C4-2B (cell line): ENCODE measurements around the gene CTIF.

ENCODE experiments used
- CTCF ChIP-seq: fragments of 450-650 bp; conservative IDR thresholded peaks from 2 replicates; pipeline ENCODE4 v1.5.1; 2017; ENCODE audit warnings: mild to moderate bottlenecking
- ZFX ChIP-seq: fragments of 450-650 bp; IDR thresholded peaks from 2 replicates; pipeline ENCODE4 v1.6.1; 2017

GRCh38 chr18:48540251-48541025 lies 1.6 kb downstream of the CTIF start:
- TF ChIP-seq CTCF (no peak), ZFX (no peak)
